ENCODE measurements around the gene A4GALT. TPM values are rescaled to one million over a fixed set of nuclear protein-coding genes. Genes with fewer than 3 reads are reported as not detected.
"Not testable (repeated sequence)": the region's sequence is repeated elsewhere in the genome, so short reads cannot be mapped to it uniquely, and the experiment has no call there.

The A4GALT gene
- total RNA-seq, 1 donor from 2014 or later = 32.8 TPM

DNA sequence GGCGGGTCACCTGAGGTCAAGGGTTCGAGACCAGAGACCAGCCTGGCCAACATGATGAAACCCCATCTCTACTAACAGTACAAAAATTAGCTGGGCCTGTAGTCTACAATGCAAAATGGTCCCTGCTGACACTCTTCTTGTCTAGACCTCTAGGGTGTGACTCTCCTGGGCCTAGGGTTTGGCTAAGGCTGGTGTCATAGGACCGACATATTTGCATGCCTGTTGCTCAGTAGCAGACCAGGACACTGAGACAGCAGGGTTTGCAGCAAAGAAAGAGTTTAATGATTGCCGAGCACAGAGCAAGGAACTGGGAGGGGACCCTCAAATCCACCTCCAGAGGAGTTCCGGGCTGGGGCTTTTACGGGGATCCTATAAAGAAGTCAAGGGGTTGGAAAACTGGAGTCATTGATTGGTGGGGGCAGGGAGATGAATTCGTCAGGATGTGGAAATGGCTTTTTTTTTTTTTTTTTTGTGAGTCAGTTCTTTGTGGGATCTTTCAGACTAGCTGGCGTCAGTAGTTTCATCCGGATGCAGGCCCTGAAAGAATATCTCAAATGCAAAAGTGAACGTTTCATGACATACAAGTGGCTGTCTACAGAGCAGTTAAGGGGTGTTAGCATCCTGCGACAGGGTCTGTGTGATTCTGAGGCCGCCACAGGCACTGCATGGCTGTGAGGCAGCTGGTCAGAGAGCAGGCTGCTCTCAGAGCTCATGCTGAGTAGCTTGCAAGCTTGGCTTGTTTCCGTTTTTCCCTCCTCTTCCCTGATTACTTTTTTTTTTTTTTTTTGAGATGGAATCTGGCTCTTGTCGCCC is 27.2 kb upstream of the A4GALT start:
- Mint-ChIP-seq H3K27ac (ENCODE audit: unreplicated experiment) (peak overlapping the region; percentile 89), H3K4me3 (ENCODE audit: unreplicated experiment) (peak overlapping the region; percentile 6), H3K27me3 (ENCODE audit: unreplicated experiment) (no peaks in the 10 kb centered on the region), H3K4me1 (ENCODE audit: unreplicated experiment) (peaks cover 52% of the 10 kb centered on the region), H3K36me3 (ENCODE audit: unreplicated experiment) (no peaks in the 10 kb centered on the region), H3K9me3 (ENCODE audit: unreplicated experiment) (no peaks in the 10 kb centered on the region)
- no peak for DNase-seq (ENCODE audit: extremely low spot score, unreplicated experiment)
- TF ChIP-seq, protein P1, sequence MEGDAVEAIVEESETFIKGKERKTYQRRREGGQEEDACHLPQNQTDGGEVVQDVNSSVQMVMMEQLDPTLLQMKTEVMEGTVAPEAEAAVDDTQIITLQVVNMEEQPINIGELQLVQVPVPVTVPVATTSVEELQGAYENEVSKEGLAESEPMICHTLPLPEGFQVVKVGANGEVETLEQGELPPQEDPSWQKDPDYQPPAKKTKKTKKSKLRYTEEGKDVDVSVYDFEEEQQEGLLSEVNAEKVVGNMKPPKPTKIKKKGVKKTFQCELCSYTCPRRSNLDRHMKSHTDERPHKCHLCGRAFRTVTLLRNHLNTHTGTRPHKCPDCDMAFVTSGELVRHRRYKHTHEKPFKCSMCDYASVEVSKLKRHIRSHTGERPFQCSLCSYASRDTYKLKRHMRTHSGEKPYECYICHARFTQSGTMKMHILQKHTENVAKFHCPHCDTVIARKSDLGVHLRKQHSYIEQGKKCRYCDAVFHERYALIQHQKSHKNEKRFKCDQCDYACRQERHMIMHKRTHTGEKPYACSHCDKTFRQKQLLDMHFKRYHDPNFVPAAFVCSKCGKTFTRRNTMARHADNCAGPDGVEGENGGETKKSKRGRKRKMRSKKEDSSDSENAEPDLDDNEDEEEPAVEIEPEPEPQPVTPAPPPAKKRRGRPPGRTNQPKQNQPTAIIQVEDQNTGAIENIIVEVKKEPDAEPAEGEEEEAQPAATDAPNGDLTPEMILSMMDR (IDR thresholded peaks at IDR 0.05) = no peak

GRCh38 chr22:42745118-42745517 is 24.4 kb upstream of the A4GALT start:
- H3K27me3 Mint-ChIP-seq (ENCODE audit: unreplicated experiment) = no peaks in the 10 kb centered on the region
- peak overlapping the region; percentile 69 for H3K27ac Mint-ChIP-seq (ENCODE audit: unreplicated experiment)
- no peaks in the 10 kb centered on the region for H3K36me3 Mint-ChIP-seq (ENCODE audit: unreplicated experiment)
- H3K4me1 Mint-ChIP-seq (ENCODE audit: unreplicated experiment) = peaks cover 51% of the 10 kb centered on the region
- no peak for DNase-seq (ENCODE audit: extremely low spot score, unreplicated experiment)
- TF ChIP-seq, protein P1 (IDR thresholded peaks at IDR 0.05) = no peak
- no peak overlapping the region for H3K4me3 Mint-ChIP-seq (ENCODE audit: unreplicated experiment)
- H3K9me3 Mint-ChIP-seq (ENCODE audit: unreplicated experiment) = no peaks in the 10 kb centered on the region

- peak overlapping the region; percentile 55 for H3K4me3 Mint-ChIP-seq (ENCODE audit: unreplicated experiment)
- no peaks in the 10 kb centered on the region for H3K9me3 Mint-ChIP-seq (ENCODE audit: unreplicated experiment)
- TF ChIP-seq, protein P1 (IDR thresholded peaks at IDR 0.05) = no peak
- peak overlapping the region; percentile 93 for H3K27ac Mint-ChIP-seq (ENCODE audit: unreplicated experiment)
- H3K4me1 Mint-ChIP-seq (ENCODE audit: unreplicated experiment) = peaks cover 47% of the 10 kb centered on the region
- H3K27me3 Mint-ChIP-seq (ENCODE audit: unreplicated experiment) = no peaks in the 10 kb centered on the region
- H3K36me3 Mint-ChIP-seq (ENCODE audit: unreplicated experiment) = no peaks in the 10 kb centered on the region
- DNase-seq (ENCODE audit: extremely low spot score, unreplicated experiment) = peak; percentile 95
Measured at GRCh38 chr22:42743501-42743991, 22.9 kb upstream of the A4GALT start.

DNA sequence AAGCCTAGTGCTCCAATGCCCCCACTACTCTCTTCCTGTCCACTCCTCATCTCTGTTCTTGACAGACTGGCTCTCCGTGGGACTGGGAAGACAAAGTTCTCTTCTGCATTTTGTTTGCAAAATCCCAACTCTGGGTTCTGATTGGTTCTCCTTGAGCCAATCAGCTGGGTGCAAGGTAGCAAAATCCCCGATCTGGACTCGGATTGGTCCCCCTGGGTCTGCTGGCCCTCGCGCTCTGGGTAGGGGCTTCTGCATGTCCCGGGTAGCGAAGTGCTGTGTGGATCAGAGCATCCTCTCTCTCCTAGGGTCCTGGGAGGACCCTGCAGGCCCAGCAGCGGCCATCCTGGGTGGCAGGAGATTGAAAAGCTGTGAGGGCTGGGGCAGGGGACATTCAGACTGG is 22.3 kb upstream of the A4GALT start:
- no peaks in the 10 kb centered on the region for H3K36me3 Mint-ChIP-seq (ENCODE audit: unreplicated experiment)
- peaks cover 41% of the 10 kb centered on the region for H3K4me1 Mint-ChIP-seq (ENCODE audit: unreplicated experiment)
- peak overlapping the region; percentile 93 for H3K27ac Mint-ChIP-seq (ENCODE audit: unreplicated experiment)
- H3K4me3 Mint-ChIP-seq (ENCODE audit: unreplicated experiment) = no peak overlapping the region
- no peak for DNase-seq (ENCODE audit: extremely low spot score, unreplicated experiment)
- TF ChIP-seq, protein P1 (IDR thresholded peaks at IDR 0.05) = no peak
- no peaks in the 10 kb centered on the region for H3K9me3 Mint-ChIP-seq (ENCODE audit: unreplicated experiment)
- no peaks in the 10 kb centered on the region for H3K27me3 Mint-ChIP-seq (ENCODE audit: unreplicated experiment)

GRCh38 chr22:42740320-42740719 is 19.6 kb upstream of the A4GALT start:
- H3K9me3 Mint-ChIP-seq (ENCODE audit: unreplicated experiment); DNase-seq (ENCODE audit: extremely low spot score, unreplicated experiment); H3K4me3 Mint-ChIP-seq (ENCODE audit: unreplicated experiment); H3K27ac Mint-ChIP-seq (ENCODE audit: unreplicated experiment); H3K36me3 Mint-ChIP-seq (ENCODE audit: unreplicated experiment); H3K27me3 Mint-ChIP-seq (ENCODE audit: unreplicated experiment): not testable (repeated sequence)
- peaks cover 25% of the 10 kb centered on the region for H3K4me1 Mint-ChIP-seq (ENCODE audit: unreplicated experiment)

Data from osteocyte (in vitro differentiated cells).